PC-9 (cell line): ENCODE measurements around the gene ELMO2. TPM values are rescaled to one million over a fixed set of nuclear protein-coding genes. Genes with fewer than 3 reads are reported as not detected.

Experiments
- BruUV-seq: library from RNA; stranded (reverse); fragments of 400-500 nt; replicated peaks from 2 replicates; lab custom pipeline; 2021; lab: Mats Ljungman, UMichigan
- CTCF ChIA-PET: fragments of 300-600 bp; sonication (Branson Sonifier 250); formaldehyde crosslinking; loops from one replicate; lab custom pipeline; 2022; ENCODE audit warnings: antibody characterized with exemption; lab: Charles Lee
- POLR2A ChIA-PET: fragments of 300-600 bp; sonication (Branson Sonifier 250); formaldehyde crosslinking; loops from one replicate; lab custom pipeline; 2022; ENCODE audit warnings: antibody characterized with exemption; ENCODE audit not compliant: unreplicated experiment; lab: Charles Lee
- DNase-seq, 2 experiments: peaks; one replicate each; pipeline versions ENCODE4 v3.0.0 to v3.0.0-alpha.2; 2015 to 2022; ENCODE audit warnings: mixed read lengths in 1 of 2
- H2AFZ ChIP-seq: fragments of 200-600 bp; sonication (generic); 2 replicates; pipeline ENCODE4 v1.8.1; 2017; ENCODE audit warnings: antibody characterized with exemption
- H3F3A ChIP-seq: fragments of 200-600 bp; sonication (generic); 2 replicates; pipeline ENCODE4 v1.8.1; 2017; ENCODE audit warnings: antibody characterized with exemption, mild to moderate bottlenecking, low read depth; ENCODE audit not compliant: insufficient read depth
- H3K27ac ChIP-seq: fragments of 200-600 bp; sonication (generic); 2 replicates; pipeline ENCODE4 v1.6.1; 2016; ENCODE audit warnings: mixed run types
- H3K27me3 ChIP-seq: fragments of 200-600 bp; sonication (generic); 2 replicates; pipeline ENCODE4 v1.6.1; 2016; ENCODE audit warnings: low read depth, mixed run types; ENCODE audit not compliant: insufficient read depth
- H3K36me3 ChIP-seq: fragments of 200-600 bp; sonication (generic); 2 replicates; pipeline ENCODE4 v1.6.1; 2016; ENCODE audit warnings: low read depth, mixed run types
- H3K4me1 ChIP-seq: fragments of 200-600 bp; sonication (generic); replicated peaks from 2 replicates; pipeline ENCODE4 v1.6.1; 2016; ENCODE audit warnings: mixed run types; ENCODE audit not compliant: insufficient read depth
- H3K4me2 ChIP-seq: fragments of 200-600 bp; sonication (generic); 2 replicates; pipeline ENCODE4 v1.6.1; 2017; ENCODE audit warnings: mixed run types
- H3K4me3 ChIP-seq: fragments of 200-600 bp; sonication (generic); 2 replicates; pipeline ENCODE4 v1.6.1; 2016; ENCODE audit warnings: mixed run types
- H3K79me2 ChIP-seq: fragments of 200-600 bp; sonication (generic); 2 replicates; pipeline ENCODE4 v1.6.1; 2017; ENCODE audit warnings: low read depth, mixed run types
- H3K9me2 ChIP-seq: fragments of 200-600 bp; sonication (generic); 2 replicates; pipeline ENCODE4 v1.8.1; 2017; ENCODE audit warnings: mild to moderate bottlenecking; ENCODE audit not compliant: insufficient read depth
- H3K9me3 ChIP-seq: fragments of 200-600 bp; sonication (generic); 2 replicates; pipeline ENCODE4 v1.8.1; 2016; ENCODE audit warnings: low read depth; ENCODE audit not compliant: insufficient read depth
- H4K20me1 ChIP-seq: fragments of 200-600 bp; sonication (generic); 2 replicates; pipeline ENCODE4 v1.8.1; 2017; ENCODE audit not compliant: insufficient read depth
- CTCF ChIP-seq: fragments of 200-600 bp; sonication (generic); conservative IDR thresholded peaks from 2 replicates; pipeline ENCODE4 v1.6.1; 2017; ENCODE audit warnings: mixed run types, antibody characterized with exemption, mild to moderate bottlenecking, moderate library complexity
- EZH2 ChIP-seq: fragments of 200-600 bp; sonication (generic); IDR thresholded peaks from 2 replicates; pipeline ENCODE4 v1.8.0; 2017; ENCODE audit warnings: antibody characterized with exemption, low read depth
- intact Hi-C: fragments of 100-400 bp; cut with micrococcal nuclease; formaldehyde crosslinking; loops from one replicate; pipeline ENCODE4 v1.10.0; 2022; ENCODE audit not compliant: unreplicated experiment
- total RNA-seq: library from RNA; stranded (reverse); gene quantifications from 2 replicates; pipeline ENCODE4 v1.2.3, GENCODE V29; 2021

ELMO2 gene
- total RNA-seq, 1 experiment from 2014 or later: 29.4 TPM

- TF ChIP-seq EZH2 (no peak), CTCF (no peak)
- no peaks in the 10 kb centered on the region for H3K9me2 ChIP-seq
- no peak overlapping the region for H3K27ac ChIP-seq
- ChIA-PET CTCF (no interaction called here), POLR2A (no interaction called here)
- intact Hi-C loops: no loop called here
- no peak overlapping the region for H3K4me3 ChIP-seq
- no TSS peak for BruUV-seq
- H3K4me1 ChIP-seq: no peaks in the 10 kb centered on the region
- H3K4me2 ChIP-seq: no peak overlapping the region
- H2AFZ ChIP-seq: no peak overlapping the region
- peaks cover 86% of the 10 kb centered on the region for H3K27me3 ChIP-seq
- no peaks in the 10 kb centered on the region for H3K36me3 ChIP-seq
- no peaks in the 10 kb centered on the region for H3K9me3 ChIP-seq
- H3F3A ChIP-seq: no peaks in the 10 kb centered on the region
- H3K79me2 ChIP-seq: no peaks in the 10 kb centered on the region
- DNase-seq: no peak
- no peaks in the 10 kb centered on the region for H4K20me1 ChIP-seq
Measured at GRCh38 chr20:46416421-46416820, 10.0 kb upstream of the ELMO2 start.

- H2AFZ ChIP-seq: no peak overlapping the region
- POLR2A ChIA-PET: no interaction called here
- H3K79me2 ChIP-seq: no peaks in the 10 kb centered on the region
- H3K4me3 ChIP-seq: no peak overlapping the region
- no peak overlapping the region for H3K4me2 ChIP-seq
- TF ChIP-seq CTCF (no peak), EZH2 (no peak)
- no peak overlapping the region for H3K27ac ChIP-seq
- H4K20me1 ChIP-seq: no peaks in the 10 kb centered on the region
- H3F3A ChIP-seq: 0 out of 2 replicates have a peak, but pooled peaks cover under 1% of the 10 kb centered on the region
- H3K36me3 ChIP-seq: no peaks in the 10 kb centered on the region
- no peaks in the 10 kb centered on the region for H3K9me2 ChIP-seq
- 0 out of 2 replicates have a peak, but pooled peaks cover under 1% of the 10 kb centered on the region for H3K4me1 ChIP-seq
- H3K9me3 ChIP-seq: no peaks in the 10 kb centered on the region
- no TSS peak for BruUV-seq
- CTCF ChIA-PET: no interaction called here
- intact Hi-C loops: no loop called here
- no peak for DNase-seq
- peaks cover 79% of the 10 kb centered on the region for H3K27me3 ChIP-seq
Measured at GRCh38 chr20:46415773-46416172, 9.4 kb upstream of the ELMO2 start.

GRCh38 chr20:46414608-46415007 lies 8.2 kb upstream of the ELMO2 start:
- Histone ChIP-seq H3K9me2 (no peaks in the 10 kb centered on the region), H4K20me1 (no peaks in the 10 kb centered on the region), H3K4me3 (no peak overlapping the region), H3K4me1 (0 out of 2 replicates have a peak, but pooled peaks cover 4% of the 10 kb centered on the region), H2AFZ (no peak overlapping the region), H3K27ac (no peak overlapping the region), H3F3A (peaks cover 4% of the 10 kb centered on the region; the same call in 1 of the 2 replicates), H3K27me3 (peaks cover 74% of the 10 kb centered on the region), H3K36me3 (no peaks in the 10 kb centered on the region), H3K79me2 (no peaks in the 10 kb centered on the region), H3K9me3 (no peaks in the 10 kb centered on the region), H3K4me2 (no peak overlapping the region)
- TF ChIP-seq EZH2: no peak
- no peak for TF ChIP-seq CTCF
- intact Hi-C loops: no loop called here
- ChIA-PET POLR2A (no interaction called here), CTCF (no interaction called here)
- BruUV-seq: no TSS peak
- no peak for DNase-seq
